NT2/D1 (cell line): Measurements from ENCODE around the gene KATNAL1.

Experiments used
- SUZ12 ChIP-seq: IDR thresholded peaks from 2 replicates; pipeline ENCODE4 v1.6.1; 2011; ENCODE audit not compliant: insufficient read length, insufficient read depth; ENCODE audit errors: extremely low read depth
- YY1 ChIP-seq: IDR thresholded peaks from 2 replicates; pipeline ENCODE4 v1.6.1; 2011; ENCODE audit not compliant: insufficient read length, insufficient read depth
- ZNF274 ChIP-seq: IDR thresholded peaks from 2 replicates; pipeline ENCODE4 v1.6.1; 2011; ENCODE audit warnings: mild to moderate bottlenecking, low read depth, low read length

DNA sequence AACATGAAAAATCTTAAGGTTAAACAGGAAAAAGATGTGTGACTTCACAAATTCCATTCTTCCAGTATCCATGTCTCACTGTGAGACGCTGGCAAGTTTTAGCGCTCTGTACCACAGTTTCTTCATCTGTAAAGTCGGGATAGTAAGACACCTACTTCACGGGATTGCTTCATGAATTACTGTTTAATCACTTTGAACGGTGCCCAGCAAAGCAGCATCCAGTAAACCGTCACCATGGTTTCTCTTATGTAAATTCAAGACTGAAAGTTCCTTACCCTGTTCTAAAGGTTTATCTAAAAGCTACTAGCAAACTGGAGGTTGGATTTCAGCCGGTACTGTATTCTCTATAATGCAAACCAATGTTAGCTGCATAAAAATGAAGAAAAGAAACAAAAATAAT lies 53.5 kb downstream of the KATNAL1 start:
- TF ChIP-seq SUZ12 (no peak), ZNF274 (no peak), YY1 (no peak)
